H1 (cell line): ENCODE measurements around the gene ANKS1B. TPM values are rescaled to one million over a fixed set of nuclear protein-coding genes. Genes with fewer than 3 reads are reported as not detected.

Source experiments
- polyA plus RNA-seq, 7 experiments: library from polyadenylated mRNA; depleted of rRNA in 3 of 7; stranded (reverse) in 5 of 7; unstranded in 2 of 7; fragments of >200 nt in 5 of 7; fragments of 200-250 nt in 2 of 7; gene quantifications; 1 replicate in 5 of 7; 2 replicates in 1 of 7; 4 replicates in 1 of 7; pipeline versions ENCODE4 v1.2.1 to v1.2.3, GENCODE V29; 2011 to 2013; ENCODE audit warnings: missing spikeins in 2 of 7, mixed read lengths in 2 of 7
- total RNA-seq: library from RNA; stranded (reverse); fragmentation: NEBNext Ultra II Directional; extraction: Animal tissue kit (Norgen Biotek cat#: 25700); gene quantifications from 2 replicates; pipeline ENCODE4 v1.2.1, GENCODE V29; 2021
- TF ChIP-seq, protein P1 (sequence below): fragments of 300-600 bp; sonication (generic); IDR thresholded peaks from 2 replicates; pipeline ENCODE4 v1.7.1; 2012; ENCODE audit warnings: low read length, moderate library complexity, mild to moderate bottlenecking, inconsistent platforms; ENCODE audit not compliant: insufficient replicate concordance

ANKS1B gene
- total and polyA plus RNA-seq, 2 of the 8 experiments (the other 6 are each of a cell fraction or from before 2014, with no cell fraction given): 2.7 to 6.1 TPM

DNA sequence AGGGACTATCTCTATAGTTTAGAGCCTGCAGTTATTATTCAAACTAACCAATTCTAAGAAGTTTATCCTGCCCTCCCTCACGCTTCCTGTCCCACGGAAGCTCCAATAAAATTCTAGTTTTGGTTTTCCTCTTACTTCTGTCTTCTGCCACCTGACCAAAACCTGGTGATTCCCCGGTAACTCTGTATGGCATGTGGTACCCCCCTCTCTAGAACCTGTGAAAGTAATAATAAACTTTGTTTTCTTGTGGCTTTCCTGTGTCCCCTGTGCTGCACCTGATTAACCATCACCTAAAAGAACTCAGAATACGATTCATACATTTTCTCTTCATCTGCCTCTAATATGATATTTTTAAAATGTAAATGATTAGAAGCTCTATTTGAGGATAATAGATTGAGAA is 959.9 kb downstream of the ANKS1B start (continued):
- TF ChIP-seq, protein P1, sequence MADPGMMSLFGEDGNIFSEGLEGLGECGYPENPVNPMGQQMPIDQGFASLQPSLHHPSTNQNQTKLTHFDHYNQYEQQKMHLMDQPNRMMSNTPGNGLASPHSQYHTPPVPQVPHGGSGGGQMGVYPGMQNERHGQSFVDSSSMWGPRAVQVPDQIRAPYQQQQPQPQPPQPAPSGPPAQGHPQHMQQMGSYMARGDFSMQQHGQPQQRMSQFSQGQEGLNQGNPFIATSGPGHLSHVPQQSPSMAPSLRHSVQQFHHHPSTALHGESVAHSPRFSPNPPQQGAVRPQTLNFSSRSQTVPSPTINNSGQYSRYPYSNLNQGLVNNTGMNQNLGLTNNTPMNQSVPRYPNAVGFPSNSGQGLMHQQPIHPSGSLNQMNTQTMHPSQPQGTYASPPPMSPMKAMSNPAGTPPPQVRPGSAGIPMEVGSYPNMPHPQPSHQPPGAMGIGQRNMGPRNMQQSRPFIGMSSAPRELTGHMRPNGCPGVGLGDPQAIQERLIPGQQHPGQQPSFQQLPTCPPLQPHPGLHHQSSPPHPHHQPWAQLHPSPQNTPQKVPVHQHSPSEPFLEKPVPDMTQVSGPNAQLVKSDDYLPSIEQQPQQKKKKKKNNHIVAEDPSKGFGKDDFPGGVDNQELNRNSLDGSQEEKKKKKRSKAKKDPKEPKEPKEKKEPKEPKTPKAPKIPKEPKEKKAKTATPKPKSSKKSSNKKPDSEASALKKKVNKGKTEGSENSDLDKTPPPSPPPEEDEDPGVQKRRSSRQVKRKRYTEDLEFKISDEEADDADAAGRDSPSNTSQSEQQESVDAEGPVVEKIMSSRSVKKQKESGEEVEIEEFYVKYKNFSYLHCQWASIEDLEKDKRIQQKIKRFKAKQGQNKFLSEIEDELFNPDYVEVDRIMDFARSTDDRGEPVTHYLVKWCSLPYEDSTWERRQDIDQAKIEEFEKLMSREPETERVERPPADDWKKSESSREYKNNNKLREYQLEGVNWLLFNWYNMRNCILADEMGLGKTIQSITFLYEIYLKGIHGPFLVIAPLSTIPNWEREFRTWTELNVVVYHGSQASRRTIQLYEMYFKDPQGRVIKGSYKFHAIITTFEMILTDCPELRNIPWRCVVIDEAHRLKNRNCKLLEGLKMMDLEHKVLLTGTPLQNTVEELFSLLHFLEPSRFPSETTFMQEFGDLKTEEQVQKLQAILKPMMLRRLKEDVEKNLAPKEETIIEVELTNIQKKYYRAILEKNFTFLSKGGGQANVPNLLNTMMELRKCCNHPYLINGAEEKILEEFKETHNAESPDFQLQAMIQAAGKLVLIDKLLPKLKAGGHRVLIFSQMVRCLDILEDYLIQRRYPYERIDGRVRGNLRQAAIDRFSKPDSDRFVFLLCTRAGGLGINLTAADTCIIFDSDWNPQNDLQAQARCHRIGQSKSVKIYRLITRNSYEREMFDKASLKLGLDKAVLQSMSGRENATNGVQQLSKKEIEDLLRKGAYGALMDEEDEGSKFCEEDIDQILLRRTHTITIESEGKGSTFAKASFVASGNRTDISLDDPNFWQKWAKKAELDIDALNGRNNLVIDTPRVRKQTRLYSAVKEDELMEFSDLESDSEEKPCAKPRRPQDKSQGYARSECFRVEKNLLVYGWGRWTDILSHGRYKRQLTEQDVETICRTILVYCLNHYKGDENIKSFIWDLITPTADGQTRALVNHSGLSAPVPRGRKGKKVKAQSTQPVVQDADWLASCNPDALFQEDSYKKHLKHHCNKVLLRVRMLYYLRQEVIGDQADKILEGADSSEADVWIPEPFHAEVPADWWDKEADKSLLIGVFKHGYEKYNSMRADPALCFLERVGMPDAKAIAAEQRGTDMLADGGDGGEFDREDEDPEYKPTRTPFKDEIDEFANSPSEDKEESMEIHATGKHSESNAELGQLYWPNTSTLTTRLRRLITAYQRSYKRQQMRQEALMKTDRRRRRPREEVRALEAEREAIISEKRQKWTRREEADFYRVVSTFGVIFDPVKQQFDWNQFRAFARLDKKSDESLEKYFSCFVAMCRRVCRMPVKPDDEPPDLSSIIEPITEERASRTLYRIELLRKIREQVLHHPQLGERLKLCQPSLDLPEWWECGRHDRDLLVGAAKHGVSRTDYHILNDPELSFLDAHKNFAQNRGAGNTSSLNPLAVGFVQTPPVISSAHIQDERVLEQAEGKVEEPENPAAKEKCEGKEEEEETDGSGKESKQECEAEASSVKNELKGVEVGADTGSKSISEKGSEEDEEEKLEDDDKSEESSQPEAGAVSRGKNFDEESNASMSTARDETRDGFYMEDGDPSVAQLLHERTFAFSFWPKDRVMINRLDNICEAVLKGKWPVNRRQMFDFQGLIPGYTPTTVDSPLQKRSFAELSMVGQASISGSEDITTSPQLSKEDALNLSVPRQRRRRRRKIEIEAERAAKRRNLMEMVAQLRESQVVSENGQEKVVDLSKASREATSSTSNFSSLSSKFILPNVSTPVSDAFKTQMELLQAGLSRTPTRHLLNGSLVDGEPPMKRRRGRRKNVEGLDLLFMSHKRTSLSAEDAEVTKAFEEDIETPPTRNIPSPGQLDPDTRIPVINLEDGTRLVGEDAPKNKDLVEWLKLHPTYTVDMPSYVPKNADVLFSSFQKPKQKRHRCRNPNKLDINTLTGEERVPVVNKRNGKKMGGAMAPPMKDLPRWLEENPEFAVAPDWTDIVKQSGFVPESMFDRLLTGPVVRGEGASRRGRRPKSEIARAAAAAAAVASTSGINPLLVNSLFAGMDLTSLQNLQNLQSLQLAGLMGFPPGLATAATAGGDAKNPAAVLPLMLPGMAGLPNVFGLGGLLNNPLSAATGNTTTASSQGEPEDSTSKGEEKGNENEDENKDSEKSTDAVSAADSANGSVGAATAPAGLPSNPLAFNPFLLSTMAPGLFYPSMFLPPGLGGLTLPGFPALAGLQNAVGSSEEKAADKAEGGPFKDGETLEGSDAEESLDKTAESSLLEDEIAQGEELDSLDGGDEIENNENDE: no peak
